ENCODE results near the gene SDK2.

DNA sequence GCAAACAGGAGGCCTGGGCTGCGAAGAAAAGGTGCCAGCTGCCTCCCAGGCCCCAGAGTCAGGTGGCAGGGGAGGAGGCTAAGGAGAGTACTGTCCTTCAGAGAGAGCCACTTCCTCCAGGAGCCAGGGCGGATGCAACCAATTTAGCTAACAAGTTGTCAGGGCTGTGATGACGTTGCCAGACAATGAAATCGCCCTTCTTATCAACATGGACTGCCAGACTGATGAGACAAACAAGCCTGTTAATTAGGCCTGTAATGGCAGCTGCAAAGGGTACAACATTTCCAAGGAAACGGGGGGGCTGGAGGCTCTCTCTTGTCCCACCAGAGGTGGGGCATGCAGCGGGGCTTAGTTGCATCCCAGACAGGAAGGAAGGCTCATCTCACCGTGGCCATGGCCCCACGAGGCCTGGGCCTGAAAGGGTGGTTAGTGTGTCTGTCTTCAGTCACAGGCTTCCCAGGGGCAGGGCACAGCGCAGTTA lies 111.8 kb downstream of the SDK2 start:
- no peak for TF ChIP-seq CTCF (IDR thresholded peaks at IDR 0.05)
- TF ChIP-seq POLR2A (IDR thresholded peaks at IDR 0.05), result no peak

Measured in thyroid gland (tissue), 4 donors.